ACHN (cell line): ENCODE data around the gene GAB3.
"Not testable (repeated sequence)": the region's sequence is repeated elsewhere in the genome, so short reads cannot be mapped to it uniquely, and the experiment has no call there.

Experiments
- DNase-seq: peaks from one replicate; pipeline ENCODE4 v3.0.0-alpha.2; 2015
- in situ Hi-C: cut with HindIII; loops from 2 replicates; pipeline ENCODE4 v1.10.0; 2017; ENCODE audit warnings: low sequenced_read_pairs, low pct_ligation_motif_present, low pct_unique_long_range_greater_than_20kb

Gene GAB3

GRCh38 chrX:154643708-154644107 is 107.2 kb downstream of the GAB3 start:
- DNase-seq, in situ Hi-C loops: not testable (repeated sequence)

- DNase-seq, in situ Hi-C loops: not testable (repeated sequence)
These were observed 109.1 kb downstream of the GAB3 start for GRCh38 chrX:154641740-154642139.

DNA sequence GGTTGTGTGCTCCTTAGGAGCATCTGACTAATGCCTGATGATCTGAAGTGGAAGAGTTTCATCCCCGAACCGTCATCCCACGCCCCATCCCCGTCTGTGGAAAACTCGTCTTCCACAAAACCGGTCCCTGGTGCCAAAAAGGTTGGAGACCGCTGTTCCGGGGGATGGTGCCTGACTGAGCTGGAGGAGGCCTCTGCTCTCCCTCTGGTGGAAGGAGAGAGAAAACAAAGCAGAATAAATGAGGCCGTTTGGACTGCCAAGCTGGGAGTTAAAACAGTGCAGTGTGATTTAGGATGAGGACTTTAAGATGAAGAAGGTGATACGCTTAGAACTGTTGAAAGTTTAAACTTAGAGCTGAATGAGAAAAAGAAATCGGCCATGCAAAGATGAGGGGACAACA is 117.2 kb downstream of the GAB3 start:
- in situ Hi-C loops, DNase-seq: not testable (repeated sequence)

- in situ Hi-C loops, DNase-seq: not testable (repeated sequence)
These were observed 119.9 kb downstream of the GAB3 start for GRCh38 chrX:154630949-154631348.

DNA sequence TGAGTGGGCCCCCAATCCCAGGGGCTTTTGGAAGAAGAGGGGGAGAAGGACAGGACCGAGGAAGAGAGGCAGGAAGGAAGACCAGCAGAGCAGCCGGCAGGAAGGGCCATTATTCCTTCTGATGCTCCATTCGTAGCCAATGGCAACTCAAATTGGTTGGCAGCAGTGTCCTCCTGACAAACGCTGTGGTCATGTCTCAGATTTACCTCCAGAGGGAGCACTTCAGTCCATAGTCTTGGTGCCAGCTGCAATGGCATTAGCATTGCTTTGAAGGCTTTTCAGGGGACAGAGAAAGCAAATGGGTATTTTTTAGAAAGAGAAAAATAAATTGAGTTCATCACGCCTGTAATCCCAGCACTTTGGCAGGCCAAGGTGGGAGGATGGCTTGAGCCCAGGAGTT is 121.9 kb downstream of the GAB3 start:
- DNase-seq, in situ Hi-C loops: not testable (repeated sequence)
